Muscle of leg (tissue), 11 donors: ENCODE measurements around the gene PLCH2. TPM values are rescaled to one million over a fixed set of nuclear protein-coding genes. Genes with fewer than 3 reads are reported as not detected.

Source experiments
- DNase-seq: peaks from one replicate; pipeline ENCODE4 v3.0.0; 2013
- H3K27ac ChIP-seq: one replicate; pipeline ENCODE4 v1.5.1; 2013; ENCODE audit warnings: mild to moderate bottlenecking, low read length, control low read depth
- H3K27me3 ChIP-seq: one replicate; pipeline ENCODE4 v1.6.1; 2013; ENCODE audit warnings: low read length; ENCODE audit not compliant: control insufficient read depth, insufficient read depth
- H3K36me3 ChIP-seq: one replicate; pipeline ENCODE4 v1.6.1; 2013; ENCODE audit warnings: low read length; ENCODE audit not compliant: control insufficient read depth, insufficient read depth
- H3K4me1 ChIP-seq: one replicate; pipeline ENCODE4 v1.6.1; 2013; ENCODE audit warnings: low read length; ENCODE audit not compliant: control insufficient read depth, insufficient read depth
- H3K4me3 ChIP-seq: one replicate; pipeline ENCODE4 v1.5.1; 2013; ENCODE audit warnings: low read length, control low read depth
- H3K9me3 ChIP-seq: replicated peaks from 2 replicates; pipeline ENCODE4 v1.6.1; 2013; ENCODE audit warnings: low read depth, low read length; ENCODE audit not compliant: control insufficient read depth
- WGBS: methylation state at CpG from one replicate; pipeline ENCODE4 v1.1.5; 2013; ENCODE audit warnings: missing lambda C conversion rate; ENCODE audit not compliant: insufficient coverage; 5-methylcytosine and 5-hydroxymethylcytosine counted together
- polyA plus RNA-seq, 8 donors: library from polyadenylated mRNA; unstranded; fragments of 120-200 nt; gene quantifications; one replicate each; pipeline versions ENCODE4 v1.2.1 to v1.2.3, GENCODE V29; 2013; ENCODE audit warnings: inconsistent platforms in 1 of 8, low replicate concordance in 1 of 8; ENCODE audit not compliant: insufficient read length in 8 of 8, insufficient read depth in 1 of 8
- total RNA-seq: library from RNA; stranded (reverse); fragments of 120-200 nt; gene quantifications from one replicate; pipeline ENCODE4 v1.2.4, GENCODE V29; 2013

Gene PLCH2
- total and polyA plus RNA-seq, 9 donors = 0.35 to 3.4 (median 0.75) TPM

- no peak overlapping the region for H3K27ac ChIP-seq
- H3K27me3 ChIP-seq = no peaks in the 10 kb centered on the region
- H3K4me1 ChIP-seq = peaks cover 32% of the 10 kb centered on the region
- H3K36me3 ChIP-seq = no peaks in the 10 kb centered on the region
- 53% methylated on average over 10 of the region's 11 CpGs for WGBS
- no peak overlapping the region for H3K4me3 ChIP-seq
- H3K9me3 ChIP-seq = no peaks in the 10 kb centered on the region
- DNase-seq = no peak
Measured at GRCh38 chr1:2482588-2482987, 6.5 kb downstream of the PLCH2 start.

GRCh38 chr1:2483026-2483425 lies 6.9 kb downstream of the PLCH2 start:
- Histone ChIP-seq H3K4me1 (peaks cover 27% of the 10 kb centered on the region), H3K27me3 (no peaks in the 10 kb centered on the region), H3K9me3 (peaks cover 2% of the 10 kb centered on the region), H3K4me3 (no peak overlapping the region), H3K27ac (no peak overlapping the region), H3K36me3 (no peaks in the 10 kb centered on the region)
- 76% methylated on average over 13 of the region's 13 CpGs for WGBS
- DNase-seq = no peak

GRCh38 chr1:2483970-2484369 lies 7.9 kb downstream of the PLCH2 start:
- Histone ChIP-seq H3K9me3 (peaks cover 11% of the 10 kb centered on the region), H3K27ac (no peak overlapping the region), H3K4me1 (peaks cover 27% of the 10 kb centered on the region), H3K27me3 (peaks cover 2% of the 10 kb centered on the region), H3K4me3 (no peak overlapping the region), H3K36me3 (no peaks in the 10 kb centered on the region)
- WGBS = 81% methylated on average over 10 of the region's 16 CpGs
- no peak for DNase-seq

DNA sequence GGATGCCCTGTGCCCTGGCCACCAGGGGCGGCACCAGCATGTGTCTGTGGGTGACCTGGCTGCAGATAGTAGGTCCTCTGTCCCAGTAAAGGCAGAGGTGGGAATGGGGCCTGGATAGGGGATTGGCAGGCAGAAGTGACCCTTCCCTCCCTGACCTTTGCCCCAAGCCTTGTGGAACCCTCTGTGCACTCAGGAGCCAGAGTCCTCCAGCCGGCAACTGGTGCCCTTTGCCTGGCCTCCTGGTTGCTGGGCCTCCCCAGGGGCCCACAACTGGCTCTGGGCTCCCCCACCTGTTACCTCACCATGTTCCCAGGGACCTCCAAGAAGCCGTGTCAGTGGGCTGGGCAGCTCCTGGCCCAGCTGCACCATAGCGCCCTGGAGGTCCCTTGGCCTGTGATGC lies 10.0 kb downstream of the PLCH2 start:
- WGBS = 54% methylated on average over 2 of the region's 4 CpGs
- peaks cover 14% of the 10 kb centered on the region for H3K4me1 ChIP-seq
- no peak for DNase-seq

GRCh38 chr1:2486558-2486957 lies 10.5 kb downstream of the PLCH2 start:
- Histone ChIP-seq H3K9me3 (peaks cover 13% of the 10 kb centered on the region), H3K36me3 (no peaks in the 10 kb centered on the region), H3K27me3 (peaks cover 4% of the 10 kb centered on the region), H3K4me1 (peaks cover 9% of the 10 kb centered on the region), H3K27ac (no peak overlapping the region), H3K4me3 (no peak overlapping the region)
- 59% methylated on average over 3 of the region's 9 CpGs for WGBS
- no peak for DNase-seq

More for the DNA sequence above, 10.0 kb downstream of the PLCH2 start:
- Histone ChIP-seq H3K4me3 (no peak overlapping the region), H3K27ac (no peak overlapping the region), H3K27me3 (peaks cover 2% of the 10 kb centered on the region), H3K36me3 (no peaks in the 10 kb centered on the region), H3K9me3 (peaks cover 13% of the 10 kb centered on the region)

DNA sequence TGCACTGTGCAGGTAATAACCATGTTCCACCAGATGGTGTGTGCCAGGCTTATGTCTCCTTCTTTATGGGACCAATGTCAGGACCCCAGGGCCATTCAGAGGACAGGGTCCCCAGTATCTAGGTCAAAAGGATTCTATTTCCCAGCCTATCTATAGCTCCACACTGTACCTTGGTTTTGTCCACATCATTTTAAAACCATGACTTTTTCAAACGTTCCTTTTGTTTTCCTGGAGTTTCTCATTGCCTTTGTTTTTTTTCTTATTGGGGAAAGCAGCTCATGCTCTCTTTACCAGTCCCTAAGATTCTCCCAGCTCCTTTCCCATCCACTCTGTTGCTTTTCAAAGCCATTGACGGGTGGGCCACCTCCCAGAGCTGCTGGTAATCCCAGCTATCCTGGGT lies 12.6 kb downstream of the PLCH2 start:
- H3K4me1 ChIP-seq = no peaks in the 10 kb centered on the region
- H3K4me3 ChIP-seq = no peak overlapping the region
- H3K27me3 ChIP-seq = peaks cover 16% of the 10 kb centered on the region
- no peak overlapping the region for H3K27ac ChIP-seq
- H3K9me3 ChIP-seq = peaks cover 13% of the 10 kb centered on the region
- no peaks in the 10 kb centered on the region for H3K36me3 ChIP-seq
- DNase-seq = no peak
- WGBS = 100% methylated on average over 1 of the region's 2 CpGs

DNA sequence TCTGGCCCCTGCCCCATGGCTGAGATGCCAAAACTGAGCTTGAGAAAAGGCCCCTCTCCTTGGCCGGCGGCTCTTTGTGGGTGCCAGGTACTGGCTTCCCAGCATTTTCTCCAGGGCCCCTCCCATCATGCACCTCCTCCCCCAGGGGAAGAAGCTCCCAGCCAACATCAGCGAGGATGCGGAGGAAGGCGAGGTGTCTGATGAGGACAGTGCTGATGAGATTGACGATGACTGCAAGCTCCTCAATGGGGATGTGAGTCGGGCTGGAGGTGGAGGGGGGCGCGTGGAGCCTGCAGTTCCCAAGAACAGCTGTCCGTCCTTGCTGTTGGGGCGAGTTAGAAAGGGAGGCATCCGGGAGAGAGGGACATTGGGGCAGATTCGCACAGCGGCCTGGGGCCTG lies 13.5 kb downstream of the PLCH2 start:
- Histone ChIP-seq H3K27me3 (peaks cover 23% of the 10 kb centered on the region), H3K4me1 (peaks cover 5% of the 10 kb centered on the region), H3K9me3 (peaks cover 13% of the 10 kb centered on the region), H3K4me3 (no peak overlapping the region), H3K27ac (no peak overlapping the region), H3K36me3 (no peaks in the 10 kb centered on the region)
- DNase-seq = no peak
- 90% methylated on average over 7 of the region's 14 CpGs for WGBS

DNA sequence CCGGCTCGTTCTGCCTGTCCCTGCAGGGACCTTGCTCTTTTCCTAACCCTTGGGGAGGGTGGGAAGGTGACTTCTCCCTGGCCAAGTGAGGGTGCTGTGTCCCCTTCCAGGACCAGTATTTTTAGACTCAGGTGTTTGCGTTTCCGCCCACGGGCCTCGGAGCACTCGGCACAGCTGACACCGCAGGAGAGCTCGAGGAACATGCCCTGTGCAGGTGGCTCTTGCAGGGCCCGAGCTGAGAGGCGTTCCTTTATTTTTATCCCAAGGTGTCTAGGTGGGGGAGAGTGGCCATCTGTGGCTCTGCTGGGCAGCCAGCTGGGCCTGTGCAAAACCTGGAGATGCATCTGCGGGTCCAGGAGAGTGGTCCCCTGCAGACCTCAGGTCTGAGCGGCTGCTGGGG lies 16.0 kb downstream of the PLCH2 start:
- Histone ChIP-seq H3K9me3 (peaks cover 13% of the 10 kb centered on the region), H3K27me3 (peaks cover 25% of the 10 kb centered on the region), H3K27ac (no peak overlapping the region), H3K4me1 (peaks cover 21% of the 10 kb centered on the region), H3K4me3 (no peak overlapping the region), H3K36me3 (no peaks in the 10 kb centered on the region)
- WGBS = 64% methylated on average over 6 of the region's 13 CpGs
- no peak for DNase-seq

DNA sequence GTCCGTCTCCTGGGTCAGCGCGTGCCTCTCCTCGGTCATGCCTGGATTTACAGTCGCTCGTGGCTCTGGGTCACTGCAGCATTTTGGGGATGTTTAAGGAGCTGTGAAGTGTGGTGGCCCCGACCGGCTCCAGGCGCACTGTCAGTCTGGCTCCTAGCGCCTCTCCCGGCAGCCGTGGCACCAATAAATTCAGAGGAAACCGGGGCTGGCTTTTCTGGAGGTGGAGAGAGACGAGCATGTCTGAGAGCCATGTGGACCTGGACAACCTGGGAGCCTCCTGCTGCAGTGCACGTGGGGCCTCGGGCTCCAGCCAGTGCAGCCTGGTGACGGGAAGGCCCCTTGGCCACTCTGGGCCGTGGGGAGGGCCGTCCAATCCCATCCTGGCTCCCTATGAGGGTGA lies 17.1 kb downstream of the PLCH2 start:
- Histone ChIP-seq H3K27me3 (peaks cover 25% of the 10 kb centered on the region), H3K9me3 (peaks cover 9% of the 10 kb centered on the region), H3K4me1 (peaks cover 21% of the 10 kb centered on the region), H3K27ac (no peak overlapping the region), H3K4me3 (no peak overlapping the region), H3K36me3 (no peaks in the 10 kb centered on the region)
- 26% methylated on average over 17 of the region's 19 CpGs for WGBS
- DNase-seq = no peak

GRCh38 chr1:2493691-2494322 lies 17.7 kb downstream of the PLCH2 start:
- Histone ChIP-seq H3K27me3 (peaks cover 23% of the 10 kb centered on the region), H3K4me3 (no peak overlapping the region), H3K27ac (no peak overlapping the region), H3K36me3 (no peaks in the 10 kb centered on the region), H3K4me1 (peaks cover 21% of the 10 kb centered on the region), H3K9me3 (peaks cover 3% of the 10 kb centered on the region)
- 56% methylated on average over 21 of the region's 24 CpGs for WGBS
- no peak for DNase-seq

GRCh38 chr1:2494323-2494693 lies 18.2 kb downstream of the PLCH2 start:
- H3K4me3 ChIP-seq = no peak overlapping the region
- DNase-seq = no peak
- peaks cover 23% of the 10 kb centered on the region for H3K27me3 ChIP-seq
- no peaks in the 10 kb centered on the region for H3K9me3 ChIP-seq
- H3K4me1 ChIP-seq = peaks cover 21% of the 10 kb centered on the region
- 31% methylated on average over 19 of the region's 19 CpGs for WGBS
- H3K27ac ChIP-seq = no peak overlapping the region
- no peaks in the 10 kb centered on the region for H3K36me3 ChIP-seq
